Activated CD8-positive, alpha-beta memory T cell treated with anti-CD3 and anti-CD28 coated beads, Interleukin-2, amount 50 U/mL, for 24 hours (primary cell): ENCODE results near the gene FOS.
"Not testable (repeated sequence)": the region's sequence is repeated elsewhere in the genome, so short reads cannot be mapped to it uniquely, and the experiment has no call there.

Experiments used
- DNase-seq: peaks from one replicate; pipeline ENCODE4 v3.0.0-alpha.2; 2020; ENCODE audit errors: extremely low read depth

The FOS gene

DNA sequence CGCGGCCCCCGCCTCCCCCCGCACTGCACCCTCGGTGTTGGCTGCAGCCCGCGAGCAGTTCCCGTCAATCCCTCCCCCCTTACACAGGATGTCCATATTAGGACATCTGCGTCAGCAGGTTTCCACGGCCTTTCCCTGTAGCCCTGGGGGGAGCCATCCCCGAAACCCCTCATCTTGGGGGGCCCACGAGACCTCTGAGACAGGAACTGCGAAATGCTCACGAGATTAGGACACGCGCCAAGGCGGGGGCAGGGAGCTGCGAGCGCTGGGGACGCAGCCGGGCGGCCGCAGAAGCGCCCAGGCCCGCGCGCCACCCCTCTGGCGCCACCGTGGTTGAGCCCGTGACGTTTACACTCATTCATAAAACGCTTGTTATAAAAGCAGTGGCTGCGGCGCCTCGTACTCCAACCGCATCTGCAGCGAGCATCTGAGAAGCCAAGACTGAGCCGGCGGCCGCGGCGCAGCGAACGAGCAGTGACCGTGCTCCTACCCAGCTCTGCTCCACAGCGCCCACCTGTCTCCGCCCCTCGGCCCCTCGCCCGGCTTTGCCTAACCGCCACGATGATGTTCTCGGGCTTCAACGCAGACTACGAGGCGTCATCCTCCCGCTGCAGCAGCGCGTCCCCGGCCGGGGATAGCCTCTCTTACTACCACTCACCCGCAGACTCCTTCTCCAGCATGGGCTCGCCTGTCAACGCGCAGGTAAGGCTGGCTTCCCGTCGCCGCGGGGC lies at the start of gene FOS:
FOS (plus strand) TSS at position 407 of the 731 bp plus-strand sequence; CDS start at position 562, 155 bp downstream.
- peak; percentile 80 for DNase-seq

DNA sequence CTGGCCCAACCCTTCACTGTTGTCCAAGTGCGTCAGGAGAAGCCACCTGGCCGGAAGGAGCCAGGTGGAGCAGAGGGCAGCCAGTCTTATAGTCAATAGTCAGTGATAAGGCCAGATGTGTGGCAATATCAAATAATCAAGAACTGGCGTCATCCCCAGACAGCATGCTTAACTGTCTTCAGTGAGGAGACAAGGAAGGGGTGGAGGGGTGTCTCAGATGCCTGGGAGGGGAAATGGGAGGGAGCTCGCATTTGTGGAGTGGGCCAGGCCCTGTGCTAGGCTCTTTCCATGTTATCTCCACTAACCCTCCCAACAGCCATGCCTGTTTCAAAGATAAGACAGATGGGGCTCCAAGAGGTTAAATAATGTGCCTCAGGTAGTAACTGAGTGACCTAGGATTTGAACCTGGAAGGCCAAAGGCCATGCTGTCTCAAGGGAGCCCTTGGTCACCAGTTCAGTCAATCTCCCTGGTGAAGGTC lies 48.9 kb upstream of the FOS start:
- no peak for DNase-seq

DNA sequence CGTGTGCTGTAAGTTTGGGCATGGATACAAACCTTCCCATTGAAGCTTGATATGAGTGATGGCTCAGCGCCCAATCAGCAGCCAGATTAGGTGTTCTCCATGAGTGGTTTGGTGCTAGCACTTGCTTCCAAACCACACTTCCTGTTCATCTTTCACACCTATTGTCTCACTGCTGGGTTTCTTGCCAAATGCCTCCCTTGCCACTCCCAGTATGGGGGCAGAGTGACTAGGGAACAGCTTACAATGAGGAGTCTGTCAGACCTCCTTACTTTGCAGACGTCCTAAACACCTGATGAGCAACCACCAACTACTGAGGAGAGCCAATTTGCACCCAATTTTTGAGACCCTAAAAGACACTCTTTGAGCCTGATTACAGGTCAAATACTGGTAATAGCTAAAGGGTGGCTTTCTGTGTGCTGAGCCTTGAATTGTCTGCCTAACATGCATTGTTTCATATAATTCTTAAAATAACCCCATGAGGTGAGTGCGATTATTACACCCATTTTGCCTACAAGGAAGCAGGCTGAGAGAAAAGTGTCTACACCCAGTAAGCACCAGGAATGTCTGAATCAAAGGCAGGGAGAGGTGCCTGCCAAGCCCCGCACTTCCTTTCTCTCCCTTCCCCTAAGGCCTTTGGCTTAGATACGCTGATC lies 48.4 kb upstream of the FOS start:
- no peak for DNase-seq

DNA sequence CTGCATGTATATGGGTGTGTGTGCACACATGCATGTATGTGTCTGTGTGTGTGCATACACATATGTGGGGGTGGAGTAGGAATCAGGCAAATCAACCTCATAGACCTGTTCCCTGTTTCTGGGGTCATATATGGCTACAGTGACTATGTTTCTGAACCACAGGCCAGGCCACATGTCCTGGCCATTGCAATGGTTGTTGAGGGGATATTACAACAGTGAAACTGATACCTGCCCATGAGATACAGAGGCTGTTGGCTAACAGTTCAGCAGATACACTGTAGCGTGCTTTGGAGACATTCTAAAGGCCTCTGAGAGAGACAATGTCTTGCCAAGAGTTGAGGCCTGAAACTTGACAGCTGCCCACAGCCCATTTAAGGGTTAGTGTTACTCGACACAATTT lies 47.3 kb upstream of the FOS start:
- no peak for DNase-seq

DNA sequence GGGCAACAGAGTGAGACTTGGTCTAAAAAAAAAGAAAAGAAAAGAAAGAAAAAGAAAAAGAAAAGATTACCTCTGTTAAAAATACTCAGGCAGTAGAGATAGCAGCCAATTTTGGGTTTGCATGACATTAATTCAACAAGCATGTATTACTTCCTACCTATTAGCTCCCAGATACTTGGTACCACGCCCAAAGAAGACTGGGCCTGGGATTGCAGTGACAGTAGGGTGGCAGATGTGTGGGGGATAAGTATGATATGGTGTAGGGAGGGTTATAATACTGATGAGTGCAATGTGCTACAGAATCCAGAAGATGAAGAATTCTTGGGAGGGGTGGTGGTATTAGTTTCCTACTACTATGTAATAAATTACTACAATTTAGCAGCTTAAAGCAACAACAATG lies 46.4 kb upstream of the FOS start:
- DNase-seq, result no peak

DNA sequence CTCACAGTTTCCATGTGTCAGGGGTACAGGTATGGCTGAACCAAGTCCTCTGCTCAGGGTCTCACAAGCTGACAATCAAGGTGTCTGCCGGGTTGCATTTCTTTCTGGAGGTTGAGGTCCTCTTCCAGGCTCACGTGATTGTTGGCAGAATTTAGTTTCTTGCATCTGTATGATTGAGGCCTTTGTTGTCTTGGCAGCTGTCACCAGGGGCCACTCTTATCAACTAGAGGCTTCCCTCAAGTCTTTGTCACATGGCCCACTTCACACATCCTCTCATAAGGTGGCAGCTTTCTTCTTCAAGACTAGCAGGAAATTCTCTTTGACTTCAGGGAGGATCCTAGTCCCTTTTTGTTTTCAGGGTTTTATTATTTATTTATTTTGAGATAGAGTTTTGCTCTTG lies 46.0 kb upstream of the FOS start:
- DNase-seq, result no peak

DNA sequence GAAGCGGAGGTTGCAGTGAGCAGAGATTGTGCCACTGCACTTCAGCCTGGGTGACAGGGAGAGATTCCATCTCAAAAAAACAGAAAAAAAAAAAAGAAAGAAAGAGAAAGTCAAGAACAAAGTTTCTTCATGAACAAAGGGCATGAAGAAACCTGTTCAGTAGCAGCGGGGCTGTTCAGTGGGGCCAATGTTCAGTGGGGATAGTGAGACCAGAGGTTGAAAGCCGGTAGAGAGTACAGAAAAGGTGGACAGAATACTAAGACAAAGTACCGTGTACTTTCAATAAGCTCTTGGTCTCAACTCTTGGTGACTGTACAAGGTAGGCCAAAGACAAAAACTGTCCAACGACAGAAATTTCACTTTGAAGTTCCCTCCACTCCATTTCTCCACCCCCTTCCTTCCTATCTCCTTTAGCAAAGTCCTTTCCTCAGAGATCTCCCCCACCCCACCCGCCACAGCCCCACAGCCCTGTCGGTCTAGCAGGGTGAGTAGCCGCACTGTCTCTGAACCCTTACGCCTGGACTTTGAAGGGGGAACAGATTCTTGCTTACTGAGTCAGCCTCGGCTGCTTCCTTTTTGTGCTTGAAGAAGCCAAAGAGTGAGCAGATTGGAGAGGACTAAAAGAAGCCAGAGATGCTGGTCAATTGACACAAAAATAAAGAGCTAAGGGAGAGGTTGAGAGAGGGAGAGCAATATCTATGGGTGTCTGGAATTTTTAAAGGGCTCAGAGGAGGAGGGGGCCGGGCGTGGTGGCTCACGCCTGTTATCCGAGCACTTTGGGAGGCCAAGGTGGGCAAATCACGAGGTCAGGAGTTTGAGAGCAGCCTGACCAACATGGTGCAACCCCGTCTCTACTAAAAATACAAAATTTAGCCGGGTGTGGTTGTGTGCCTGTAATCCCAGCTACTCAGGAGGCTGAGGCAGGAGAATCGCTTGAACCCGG lies 44.2 kb upstream of the FOS start:
- no peak for DNase-seq

DNA sequence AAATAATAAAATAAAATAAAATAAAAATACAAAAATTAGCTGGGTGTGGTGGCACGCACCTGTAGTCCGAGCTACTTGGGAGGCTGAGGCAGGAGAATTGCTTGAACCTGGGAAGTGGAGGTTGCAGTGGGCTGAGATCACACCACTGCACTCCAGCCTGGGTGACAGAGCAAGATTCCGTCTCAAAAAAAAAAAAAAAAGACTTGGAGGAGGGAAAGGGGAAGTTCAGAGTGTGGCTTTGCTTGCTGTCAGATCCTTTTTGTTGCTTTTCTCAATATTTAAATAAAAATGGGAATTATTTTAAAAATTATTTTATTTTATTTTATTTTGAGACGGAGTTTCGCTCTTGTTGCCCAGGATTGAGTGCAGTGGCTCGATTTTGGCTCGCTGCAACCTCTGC lies 43.4 kb upstream of the FOS start:
- DNase-seq, result not testable (repeated sequence)

DNA sequence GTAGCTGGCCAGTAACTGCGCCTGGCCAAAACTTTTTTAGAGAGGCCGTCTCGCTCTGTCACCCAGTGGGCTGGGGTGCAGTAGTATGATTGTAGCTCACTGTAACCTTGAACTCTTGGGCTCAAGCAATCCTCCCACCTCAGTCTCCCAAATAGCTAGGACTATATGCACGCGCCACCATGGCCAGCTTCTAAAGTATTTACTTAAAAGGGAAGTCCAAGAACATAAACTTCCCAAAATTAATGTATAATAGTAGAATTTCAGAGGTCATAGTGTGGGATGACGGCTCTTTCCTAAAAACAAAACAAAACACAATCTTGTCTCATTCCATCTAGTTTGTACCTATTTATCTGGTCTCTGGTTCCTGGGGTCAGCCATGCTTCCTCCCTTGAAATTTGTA lies 42.2 kb upstream of the FOS start:
- DNase-seq, result no peak

DNA sequence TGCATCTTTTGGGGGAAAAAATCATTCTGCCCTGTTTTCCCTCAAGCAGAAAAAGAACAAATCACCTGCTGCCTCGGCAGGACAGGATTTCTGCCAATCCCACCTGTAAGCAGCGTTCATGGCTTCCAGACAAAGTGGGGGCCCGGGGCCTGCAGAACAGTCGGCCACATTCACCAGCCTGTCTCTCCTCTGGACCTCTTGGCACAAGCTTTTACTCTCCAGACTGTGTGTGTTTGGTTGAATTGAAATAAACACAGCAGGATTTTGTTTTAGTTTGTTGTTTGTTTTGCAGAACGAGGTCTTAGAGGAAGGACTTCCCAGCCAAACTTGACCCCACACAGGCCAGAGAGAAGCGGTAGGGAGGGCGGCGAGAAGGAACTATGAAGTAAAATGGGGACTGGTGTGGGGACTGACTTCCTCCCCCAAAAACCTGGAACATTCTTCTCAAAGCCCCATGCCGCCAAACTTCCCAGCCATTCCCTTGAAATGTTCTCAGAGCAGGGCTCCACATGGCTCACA lies 41.7 kb upstream of the FOS start:
- DNase-seq, result no peak

DNA sequence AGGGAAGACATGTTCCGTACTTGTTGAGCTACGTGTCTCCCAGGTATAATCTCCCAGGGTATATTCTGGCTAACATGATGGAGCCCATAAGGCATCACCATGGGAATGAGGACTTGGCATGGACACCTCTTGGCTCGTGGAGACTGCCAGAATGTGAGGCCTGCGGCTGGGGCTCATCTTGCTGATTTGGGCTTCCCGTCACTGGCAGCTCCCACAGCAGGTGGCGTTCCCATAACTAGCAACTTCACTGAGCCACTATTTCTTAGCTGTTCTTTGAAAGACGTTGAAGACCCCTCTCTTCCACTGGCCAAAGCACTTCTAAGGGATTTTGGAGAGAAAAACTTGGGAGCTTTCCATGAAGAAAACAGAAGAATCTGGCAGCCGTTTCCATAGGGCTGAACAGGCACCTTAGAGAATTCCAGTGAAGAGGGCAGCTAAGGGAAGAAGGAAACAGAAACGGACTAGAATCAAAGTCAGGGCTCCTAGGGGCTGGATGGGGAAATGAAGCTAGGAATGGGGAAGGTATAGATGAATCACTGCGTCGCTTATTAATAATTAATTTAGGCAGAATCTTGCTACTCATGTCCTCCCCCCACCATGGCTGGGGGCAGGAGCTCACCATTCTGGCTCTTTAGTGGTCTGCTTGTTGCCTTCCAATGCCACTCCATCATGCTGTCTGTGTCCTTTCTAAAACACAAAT lies 39.7 kb upstream of the FOS start:
- no peak for DNase-seq

DNA sequence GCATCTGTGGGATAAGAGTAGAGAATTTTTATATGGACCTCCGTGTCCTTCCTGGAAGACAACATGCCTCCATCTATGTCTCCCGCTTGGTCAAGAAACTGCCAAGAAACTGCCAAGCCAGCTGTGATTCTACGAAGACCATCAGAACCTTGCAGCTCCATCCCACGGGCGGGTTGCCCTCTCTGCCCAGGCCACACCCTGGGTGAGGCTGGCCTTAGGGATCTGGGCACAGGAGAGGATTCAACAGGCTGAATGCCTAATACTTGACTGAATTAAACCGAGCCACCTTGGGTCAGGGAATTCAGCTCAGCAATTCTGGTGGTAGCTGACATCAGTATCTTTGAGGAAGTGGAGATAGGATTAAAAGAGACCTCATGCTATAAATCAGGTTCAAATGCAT lies 37.8 kb upstream of the FOS start:
- no peak for DNase-seq

DNA sequence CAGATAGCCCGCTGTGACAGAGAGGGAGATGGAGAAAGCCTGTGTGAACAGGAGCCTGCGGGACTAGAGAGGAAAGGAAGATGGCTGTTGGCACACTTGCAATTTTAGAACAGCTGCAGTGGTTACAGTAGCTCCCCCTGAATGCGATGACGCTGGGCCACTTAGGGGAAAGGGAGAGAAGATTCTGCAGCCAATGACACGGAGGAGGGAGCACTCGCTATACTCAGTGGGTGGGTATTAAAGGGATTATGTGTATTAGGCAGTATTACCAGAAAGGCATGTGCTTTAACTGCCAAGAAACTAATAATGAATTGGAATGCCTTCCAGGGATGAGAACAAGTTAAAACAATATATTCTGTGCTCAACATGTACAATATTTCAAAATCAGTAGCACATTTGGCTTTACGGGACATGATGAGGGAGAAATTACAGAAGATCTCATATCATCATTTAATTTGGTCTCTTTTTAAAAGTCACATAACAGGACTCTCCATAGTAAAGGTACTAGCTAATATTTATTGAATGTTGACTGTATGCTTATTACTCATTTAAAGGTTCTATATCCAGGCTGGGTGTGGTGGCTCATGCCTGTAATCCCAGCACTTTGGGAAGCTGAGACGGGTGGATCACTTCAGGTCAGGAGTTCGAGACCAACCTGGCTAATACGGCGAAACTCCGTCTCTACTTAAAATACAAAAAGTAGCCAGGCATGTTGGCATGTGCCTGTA lies 35.9 kb upstream of the FOS start:
- DNase-seq, result no peak

DNA sequence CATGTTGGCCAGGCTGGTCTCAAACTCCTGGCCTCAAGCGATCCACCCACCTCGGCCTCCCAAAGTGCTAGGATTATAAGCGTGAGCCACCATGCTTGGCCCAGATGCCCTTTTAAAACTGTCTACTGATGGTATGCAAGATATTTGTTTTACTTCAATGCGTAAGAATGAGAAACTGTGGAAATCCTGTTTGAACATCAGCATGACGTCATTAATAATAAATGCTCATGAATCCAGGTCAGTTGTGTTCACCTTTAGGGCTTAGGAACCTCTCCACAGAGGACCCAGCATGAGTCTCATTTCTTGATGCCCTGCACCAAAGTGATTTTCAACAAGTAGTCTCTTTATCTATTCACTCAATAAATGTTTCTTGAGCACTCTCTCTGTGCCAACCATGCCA lies 34.5 kb upstream of the FOS start:
- no peak for DNase-seq

DNA sequence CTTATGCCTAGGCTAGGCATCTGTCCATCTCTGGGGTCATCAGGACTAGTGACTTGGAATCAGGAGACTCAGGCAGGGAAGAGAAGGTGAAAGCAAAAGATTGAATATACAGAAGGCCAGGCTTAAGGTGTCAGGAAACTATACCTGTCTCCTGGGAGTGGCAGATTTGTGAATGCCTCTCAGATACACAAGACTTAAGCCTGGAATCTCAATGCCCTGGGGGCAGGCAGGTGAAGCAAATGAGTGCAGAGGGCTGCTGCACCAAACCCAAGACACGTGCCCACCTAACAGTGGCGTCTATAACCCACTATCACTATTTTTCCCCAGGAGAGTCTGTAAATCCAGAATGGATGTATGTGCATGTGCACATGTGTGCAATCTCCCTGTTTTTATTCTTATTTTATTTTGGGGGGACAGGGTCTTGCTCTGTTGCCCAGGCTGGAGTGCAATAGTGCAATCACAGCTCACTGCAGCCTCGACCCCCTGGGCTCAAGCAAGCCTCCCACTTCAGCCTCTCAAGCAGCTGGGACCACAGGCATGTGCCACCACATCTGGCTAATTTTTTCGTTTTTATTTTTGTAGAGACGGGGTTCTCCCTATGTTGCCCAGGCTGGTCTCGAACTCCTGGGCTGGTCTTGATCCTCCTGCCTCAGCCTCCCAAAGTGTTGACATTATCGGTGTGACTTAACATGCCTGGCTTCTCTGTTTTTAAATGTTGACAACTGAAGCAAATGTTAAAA lies 31.9 kb upstream of the FOS start:
- no peak for DNase-seq

DNA sequence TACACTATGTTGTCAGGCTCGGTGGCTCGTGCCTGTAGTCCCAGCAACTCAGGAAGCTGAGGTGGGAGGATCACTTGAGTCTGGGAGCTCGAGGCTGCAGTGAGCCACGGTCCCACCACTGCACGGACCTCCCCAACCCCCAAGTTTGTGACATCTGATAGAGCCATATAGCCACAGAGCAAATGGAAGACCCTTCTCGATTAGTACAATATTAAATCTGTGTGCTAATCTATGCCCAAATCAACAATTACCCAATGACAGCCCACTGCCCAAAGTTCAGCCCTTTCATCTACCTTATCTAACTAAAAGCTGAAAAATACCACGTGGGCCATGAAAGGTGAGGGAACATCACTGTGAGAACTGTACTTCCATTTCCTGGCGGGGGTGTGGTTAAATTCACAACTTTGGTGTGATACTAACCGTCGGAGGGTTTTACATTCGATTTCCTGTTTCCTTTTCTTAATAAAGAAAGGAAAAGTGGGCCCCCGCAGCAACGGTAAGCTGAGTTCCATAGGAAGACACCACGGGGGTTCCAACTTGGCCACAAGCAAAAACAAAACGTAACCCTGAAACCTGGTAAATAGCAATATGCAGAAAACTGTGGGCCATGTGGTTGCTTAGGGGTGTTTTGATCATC lies 31.2 kb upstream of the FOS start:
- DNase-seq, result peak; percentile 54

DNA sequence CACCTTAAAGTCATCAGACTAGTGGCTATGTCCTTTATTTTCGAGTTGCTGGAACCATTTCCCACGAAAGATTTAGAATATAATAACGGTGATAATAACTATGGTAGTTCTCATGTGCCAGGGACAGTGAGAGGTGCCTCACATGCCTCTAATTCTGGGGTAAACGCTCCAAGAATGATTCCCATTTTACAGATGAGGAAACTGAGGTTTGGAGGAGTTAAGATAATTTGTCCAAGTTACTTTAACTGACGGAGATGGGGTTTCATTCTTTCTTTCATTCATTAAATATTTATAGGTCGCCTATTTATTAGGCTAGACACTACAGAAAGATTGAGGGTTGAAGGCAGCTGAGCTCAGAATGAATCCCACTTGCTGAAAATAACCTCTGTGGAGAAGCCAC lies 30.7 kb upstream of the FOS start:
- DNase-seq, result no peak

DNA sequence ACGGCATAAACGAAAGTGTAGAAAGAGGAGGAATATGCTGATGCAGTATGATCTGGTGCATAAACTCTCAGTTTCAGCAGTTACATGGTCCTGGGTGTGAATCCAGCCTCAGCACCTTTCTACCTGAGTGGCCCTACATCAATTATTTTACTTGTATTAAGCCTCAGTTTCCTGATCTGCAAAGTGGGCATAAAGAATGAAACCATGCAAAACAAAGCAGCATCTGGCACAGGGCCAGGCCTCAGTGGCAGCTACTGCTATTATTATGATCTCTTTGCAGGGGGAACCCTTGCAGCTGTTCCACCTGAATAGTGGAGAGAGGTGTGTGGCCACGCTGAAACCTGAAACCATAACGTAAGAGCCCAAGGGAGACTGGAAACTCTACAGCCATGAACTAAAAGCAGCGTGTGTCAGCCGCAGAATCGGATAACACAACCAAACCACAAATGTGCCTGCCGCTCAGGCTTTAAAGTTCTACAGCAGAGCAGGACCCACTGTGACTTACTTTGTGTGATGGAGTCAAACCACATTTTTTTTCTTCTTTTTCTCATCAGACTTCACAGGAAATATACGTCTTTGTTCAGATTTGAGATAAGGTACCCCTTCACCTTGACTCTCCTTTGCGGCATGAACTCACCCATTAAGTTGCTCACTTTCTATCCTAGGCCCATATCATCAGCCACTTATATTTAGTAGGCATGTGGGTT lies 29.2 kb upstream of the FOS start:
- peak; percentile 76 for DNase-seq

DNA sequence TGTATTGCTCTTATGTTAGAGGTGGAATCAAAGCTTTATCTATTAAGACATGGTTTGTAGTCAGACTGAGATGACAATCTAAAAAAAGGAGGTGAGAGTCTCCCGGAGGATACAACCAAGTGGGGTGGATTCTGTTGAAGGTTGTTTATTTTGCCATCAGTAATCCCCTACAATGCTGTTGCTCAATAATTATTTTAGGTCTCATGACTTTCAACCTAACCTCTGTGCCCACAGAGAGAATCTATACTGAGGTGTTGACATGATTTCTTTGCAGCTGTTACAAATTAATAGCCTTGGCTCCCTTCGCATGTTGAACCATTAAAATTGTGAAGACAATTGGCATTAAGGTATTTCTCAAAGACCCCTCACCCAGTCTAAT lies 28.7 kb upstream of the FOS start:
- no peak for DNase-seq
